ENCODE measurements around the gene ALDH1L1. TPM values are rescaled to one million over a fixed set of nuclear protein-coding genes. Genes with fewer than 3 reads are reported as not detected.

The ALDH1L1 gene
- total RNA-seq, 1 experiment from 2014 or later = 0.36 TPM

- in situ Hi-C loops (cut with HindIII; ENCODE audit: low pct_unique_long_range_greater_than_20kb, low sequenced_read_pairs) = no loop called here
- CTCF ChIA-PET = no interaction called here
Measured at GRCh38 chr3:126137490-126138130, 42.8 kb downstream of the ALDH1L1 start.

GRCh38 chr3:126136428-126137220 lies 43.8 kb downstream of the ALDH1L1 start:
- no TSS peak for BruUV-seq (replicated peaks)
- POLR2A ChIA-PET = no interaction called here
- ATAC-seq (no peak), DNase-seq (ENCODE audit: low read depth, low spot score) (no peak)
- CTCF ChIA-PET = no interaction called here
- H3K4me1 ChIP-seq (ENCODE audit: control insufficient read depth, insufficient read depth, low read length) = no peaks in the 10 kb centered on the region
- H3K4me3 ChIP-seq (ENCODE audit: low read depth in 2 of 2, low read length in 2 of 2) = no peak overlapping the region
- TF ChIP-seq REST (IDR thresholded peaks at IDR 0.05; ENCODE audit: insufficient read depth in 1 of 2, low read depth in 2 of 2, low read length in 1 of 2) = no peak
- in situ Hi-C loops (cut with HindIII; ENCODE audit: low pct_unique_long_range_greater_than_20kb, low sequenced_read_pairs) = no loop called here
- no peaks in the 10 kb centered on the region for H3K36me3 ChIP-seq (ENCODE audit: control insufficient read depth, insufficient read depth, low read length)
- intact Hi-C loops (cut with micrococcal nuclease; ENCODE audit: unreplicated experiment) = no loop called here
- no peaks in the 10 kb centered on the region for H3K9me3 ChIP-seq (ENCODE audit: control insufficient read depth, insufficient read depth, low read depth, low read length)
- H3K27ac ChIP-seq (ENCODE audit: low read length) = no peak overlapping the region
- H3K27me3 ChIP-seq (ENCODE audit: control insufficient read depth, insufficient read depth, low read length) = peaks cover 19% of the 10 kb centered on the region

More at GRCh38 chr3:126137490-126138130, 42.8 kb downstream of the ALDH1L1 start:
- Histone ChIP-seq H3K4me1 (ENCODE audit: control insufficient read depth, insufficient read depth, low read length) (no peaks in the 10 kb centered on the region), H3K36me3 (ENCODE audit: control insufficient read depth, insufficient read depth, low read length) (no peaks in the 10 kb centered on the region), H3K4me3 (ENCODE audit: low read depth in 2 of 2, low read length in 2 of 2) (no peak overlapping the region), H3K9me3 (ENCODE audit: control insufficient read depth, insufficient read depth, low read depth, low read length) (no peaks in the 10 kb centered on the region), H3K27me3 (ENCODE audit: control insufficient read depth, insufficient read depth, low read length) (peaks cover 27% of the 10 kb centered on the region), H3K27ac (ENCODE audit: low read length) (no peak overlapping the region)
- ATAC-seq (no peak), DNase-seq (ENCODE audit: low read depth, low spot score) (no peak)
- BruUV-seq (replicated peaks) = no TSS peak
- POLR2A ChIA-PET = no interaction called here
- intact Hi-C loops (cut with micrococcal nuclease; ENCODE audit: unreplicated experiment) = no loop called here
- no peak for TF ChIP-seq SIN3A (IDR thresholded peaks at IDR 0.05; ENCODE audit: borderline replicate concordance, insufficient read depth, low read depth, low read length)

GRCh38 chr3:126135406-126136076 lies 44.8 kb downstream of the ALDH1L1 start:
- Histone ChIP-seq H3K9me3 (ENCODE audit: control insufficient read depth, insufficient read depth, low read depth, low read length) (no peaks in the 10 kb centered on the region), H3K27ac (ENCODE audit: low read length) (no peak overlapping the region), H3K4me1 (ENCODE audit: control insufficient read depth, insufficient read depth, low read length) (no peaks in the 10 kb centered on the region), H3K4me3 (ENCODE audit: low read depth in 2 of 2, low read length in 2 of 2) (no peak overlapping the region), H3K27me3 (ENCODE audit: control insufficient read depth, insufficient read depth, low read length) (peaks cover 12% of the 10 kb centered on the region), H3K36me3 (ENCODE audit: control insufficient read depth, insufficient read depth, low read length) (no peaks in the 10 kb centered on the region)
- in situ Hi-C loops (cut with HindIII; ENCODE audit: low pct_unique_long_range_greater_than_20kb, low sequenced_read_pairs) = no loop called here
- DNase-seq (ENCODE audit: low read depth, low spot score) (no peak), ATAC-seq (no peak)
- TF ChIP-seq POLR2AphosphoS5 (IDR thresholded peaks at IDR 0.05; ENCODE audit: low read depth, low read length) = no peak
- TF ChIP-seq SIN3A (IDR thresholded peaks at IDR 0.05; ENCODE audit: borderline replicate concordance, insufficient read depth, low read depth, low read length) = no peak
- TF ChIP-seq TCF7L2 (IDR thresholded peaks at IDR 0.05; ENCODE audit: low read depth, low read length) = no peak
- TF ChIP-seq REST (IDR thresholded peaks at IDR 0.05; ENCODE audit: insufficient read depth in 1 of 2, low read depth in 2 of 2, low read length in 1 of 2) = no peak
- TF ChIP-seq CTCF (IDR thresholded peaks at IDR 0.05) = no peak
- POLR2A ChIA-PET = interaction anchor here (0.7 kb wide), 2 partner anchors 27 to 150 kb away, joined by 3 to 10 read pairs; no protein-coding TSS in a partner anchor
- CTCF ChIA-PET = interaction anchor here (0.7 to 2.3 kb wide), 2 partner anchors 253 to 255 kb away, joined by 6 to 22 read pairs; no protein-coding TSS in a partner anchor
- intact Hi-C loops (cut with micrococcal nuclease; ENCODE audit: unreplicated experiment) = loop anchor here (2.0 kb wide), 1 partner anchor 251 kb away; no protein-coding TSS in a partner anchor
- no TSS peak for BruUV-seq (replicated peaks)
